ENCODE results near the gene RPL39L.

RPL39L gene

GRCh38 chr3:187085021-187085666 is 54.2 kb downstream of the RPL39L start:
- TF ChIP-seq CTCF (conservative IDR thresholded peaks at IDR 0.05; ENCODE audit: control insufficient read depth, insufficient read depth, low read depth, low read length) = no peak
- H3K4me3 ChIP-seq (ENCODE audit: control insufficient read depth, low read depth, low read length) = no peak overlapping the region
- no peak for DNase-seq (ENCODE audit: low read depth)

- H3K4me3 ChIP-seq (ENCODE audit: control insufficient read depth, low read depth, low read length) = no peak overlapping the region
- DNase-seq (ENCODE audit: low read depth) = no peak
- no peak for TF ChIP-seq CTCF (conservative IDR thresholded peaks at IDR 0.05; ENCODE audit: control insufficient read depth, insufficient read depth, low read depth, low read length)
These were observed 54.7 kb downstream of the RPL39L start for GRCh38 chr3:187084580-187084979.

- no peak overlapping the region for H3K4me3 ChIP-seq (ENCODE audit: control insufficient read depth, low read depth, low read length)
- no peak for TF ChIP-seq CTCF (conservative IDR thresholded peaks at IDR 0.05; ENCODE audit: control insufficient read depth, insufficient read depth, low read depth, low read length)
- DNase-seq (ENCODE audit: low read depth) = no peak
These were observed 55.2 kb downstream of the RPL39L start for GRCh38 chr3:187084126-187084525.

GRCh38 chr3:187082758-187083375 is 56.4 kb downstream of the RPL39L start:
- H3K4me3 ChIP-seq (ENCODE audit: control insufficient read depth, low read depth, low read length) = no peak overlapping the region
- TF ChIP-seq CTCF (conservative IDR thresholded peaks at IDR 0.05; ENCODE audit: control insufficient read depth, insufficient read depth, low read depth, low read length) = no peak
- no peak for DNase-seq (ENCODE audit: low read depth)

- TF ChIP-seq CTCF (conservative IDR thresholded peaks at IDR 0.05; ENCODE audit: control insufficient read depth, insufficient read depth, low read depth, low read length) = no peak
- H3K4me3 ChIP-seq (ENCODE audit: control insufficient read depth, low read depth, low read length) = no peak overlapping the region
- DNase-seq (ENCODE audit: low read depth) = no peak
These were observed 58.4 kb downstream of the RPL39L start for GRCh38 chr3:187080799-187081450.

- no peak for DNase-seq (ENCODE audit: low read depth)
- H3K4me3 ChIP-seq (ENCODE audit: control insufficient read depth, low read depth, low read length) = no peak overlapping the region
- TF ChIP-seq CTCF (conservative IDR thresholded peaks at IDR 0.05; ENCODE audit: control insufficient read depth, insufficient read depth, low read depth, low read length) = no peak
These were observed 59.9 kb downstream of the RPL39L start for GRCh38 chr3:187079090-187080022.

Data from fibroblast of mammary gland (primary cell).